SK-N-SH (cell line): Measurements from ENCODE around the gene GUCY1A2. TPM values are rescaled to one million over a fixed set of nuclear protein-coding genes. Genes with fewer than 3 reads are reported as not detected.

Experiments used
- CTCF ChIA-PET: fragments of 300-600, 350-600 bp; formaldehyde crosslinking; extraction: SDS; loops from one replicate; lab custom pipeline; 2021; lab: Yijun Ruan, JAX
- POLR2A ChIA-PET: fragments of 350-600 bp; sonication (Branson Sonifier 250); formaldehyde crosslinking; extraction: SDS; loops from one replicate; lab custom pipeline; 2020; ENCODE audit warnings: antibody characterized with exemption, inconsistent platforms; lab: Yijun Ruan, JAX
- DNase-seq: peaks from one replicate; pipeline ENCODE4 v3.0.0; 2012
- H2AFZ ChIP-seq: fragments of 200-600 bp; sonication (generic); 2 replicates; pipeline ENCODE4 v1.8.1; 2016; ENCODE audit warnings: antibody characterized with exemption, mild to moderate bottlenecking, low read depth
- H3F3A ChIP-seq: fragments of 200-600 bp; sonication (generic); replicated peaks from 2 replicates; pipeline ENCODE3; 2016; ENCODE audit warnings: antibody characterized with exemption, mild to moderate bottlenecking; ENCODE audit not compliant: insufficient read depth
- H3K27ac ChIP-seq, 2 experiments: fragments of 200-500 bp in 1 of 2; fragments of 200-600 bp in 1 of 2; sonication (Bioruptor generic) in 1 of 2; sonication (generic), shearing (Covaris generic) in 1 of 2; 2 replicates each; pipeline versions ENCODE4 v1.5.1 to v1.6.1; 2014 to 2016; ENCODE audit warnings: low read depth in 2 of 2, inconsistent platforms in 1 of 2, low read length in 1 of 2, mild to moderate bottlenecking in 1 of 2, mixed read lengths in 1 of 2
- H3K27me3 ChIP-seq: fragments of 200-600 bp; sonication (generic), shearing (Covaris generic); 2 replicates; pipeline ENCODE4 v1.6.1; 2016; ENCODE audit warnings: mixed run types; ENCODE audit not compliant: insufficient read depth
- H3K36me3 ChIP-seq, 2 experiments: fragments of 200-500 bp in 1 of 2; fragments of 200-600 bp in 1 of 2; sonication (Bioruptor generic) in 1 of 2; sonication (generic) in 1 of 2; replicated peaks in 1 of 2; 2 replicates each; pipeline versions ENCODE3 to v1.5.1; 2014 to 2016; ENCODE audit warnings: low read length in 1 of 2, mild to moderate bottlenecking in 1 of 2; ENCODE audit not compliant: insufficient read depth in 2 of 2, control insufficient read depth in 1 of 2
- H3K4me1 ChIP-seq, 2 experiments: fragments of 200-500 bp in 1 of 2; fragments of 200-600 bp in 1 of 2; sonication (Bioruptor generic) in 1 of 2; sonication (generic), shearing (Covaris generic) in 1 of 2; 2 replicates each; pipeline versions ENCODE4 v1.5.1 to v1.6.1; 2014 to 2016; ENCODE audit warnings: low read depth in 1 of 2, low read length in 1 of 2, mixed run types in 1 of 2; ENCODE audit not compliant: insufficient read depth in 2 of 2, control insufficient read depth in 1 of 2
- H3K4me2 ChIP-seq: fragments of 200-600 bp; sonication (generic), shearing (Covaris generic); 2 replicates; pipeline ENCODE4 v1.6.1; 2017; ENCODE audit warnings: mixed run types
- H3K4me3 ChIP-seq, 2 experiments: fragments of 200-500 bp in 1 of 2; fragments of 200-600 bp in 1 of 2; sonication (Bioruptor generic) in 1 of 2; sonication (generic), shearing (Covaris generic) in 1 of 2; 2 replicates each; pipeline versions ENCODE4 v1.5.1 to v1.8.1; 2014 to 2016; ENCODE audit warnings: low read depth in 2 of 2, inconsistent platforms in 1 of 2, low read length in 1 of 2, mild to moderate bottlenecking in 1 of 2, mixed read lengths in 1 of 2, moderate library complexity in 1 of 2
- H3K79me2 ChIP-seq: fragments of 200-600 bp; sonication (generic); 2 replicates; pipeline ENCODE4 v1.8.1; 2017; ENCODE audit warnings: mild to moderate bottlenecking; ENCODE audit not compliant: insufficient read depth
- H3K9ac ChIP-seq: fragments of 200-600 bp; sonication (generic); 2 replicates; pipeline ENCODE4 v1.6.1; 2017; ENCODE audit warnings: mixed run types
- H3K9me2 ChIP-seq: fragments of 200-600 bp; sonication (generic); 2 replicates; pipeline ENCODE4 v1.6.1; 2017; ENCODE audit warnings: mixed run types
- H3K9me3 ChIP-seq: fragments of 200-600 bp; sonication (generic); 2 replicates; pipeline ENCODE4 v1.6.1; 2017; ENCODE audit warnings: mixed run types, mild to moderate bottlenecking, moderate library complexity
- H4K20me1 ChIP-seq: fragments of 200-600 bp; sonication (generic); 2 replicates; pipeline ENCODE4 v1.6.1; 2017; ENCODE audit warnings: mild to moderate bottlenecking, mixed run types; ENCODE audit not compliant: insufficient read depth
- CHD2 ChIP-seq: fragments of 150-350 bp; IDR thresholded peaks from 2 replicates; pipeline ENCODE4 v1.6.1; 2018; ENCODE audit warnings: low read length; ENCODE audit not compliant: partially characterized antibody
- ELF1 ChIP-seq: IDR thresholded peaks from 2 replicates; pipeline ENCODE4 v1.4.0; 2012
- EZH2phosphoT487 ChIP-seq: fragments of 200-600 bp; sonication (generic); IDR thresholded peaks from 2 replicates; pipeline ENCODE4 v1.6.1; 2017; ENCODE audit warnings: low read depth, mixed run types, mild to moderate bottlenecking, antibody characterized with exemption, moderate library complexity, borderline replicate concordance
- FOSL2 ChIP-seq: IDR thresholded peaks from 2 replicates; pipeline ENCODE4 v1.4.0; 2012; ENCODE audit warnings: low read depth, mild to moderate bottlenecking, moderate library complexity, borderline replicate concordance
- MXI1 ChIP-seq: IDR thresholded peaks from 2 replicates; pipeline ENCODE4 v1.6.1; 2012; ENCODE audit warnings: mild to moderate bottlenecking, low read depth, low read length, improper control_type of control experiment
- REST ChIP-seq: IDR thresholded peaks from 2 replicates; pipeline ENCODE4 v1.6.1; 2012; ENCODE audit warnings: mild to moderate bottlenecking, low read depth, low read length, moderate library complexity
- TCF12 ChIP-seq: IDR thresholded peaks from 2 replicates; pipeline ENCODE4 v1.4.0; 2012
- WGBS: methylation state at CpG from one replicate; pipeline ENCODE4 v1.1.6; 2017; ENCODE audit warnings: low lambda C conversion rate; 5-methylcytosine and 5-hydroxymethylcytosine counted together
- polyA plus RNA-seq, 3 experiments: library from polyadenylated mRNA; depleted of rRNA; stranded (reverse); fragments of >200 nt; gene quantifications; 2 replicates each; pipeline ENCODE4 v1.2.3, GENCODE V29; 2012
- TF ChIP-seq, protein P1 (sequence below): fragments of 150-350 bp; IDR thresholded peaks from 2 replicates; pipeline ENCODE4 v1.6.1; 2017; ENCODE audit warnings: antibody characterized with exemption, low read length, low read depth, borderline replicate concordance
- TF ChIP-seq, protein P2 (sequence below): IDR thresholded peaks from 2 replicates; pipeline ENCODE4; 2012

Gene GUCY1A2
- polyA plus RNA-seq, 1 of the 3 experiments (the other 2 are of a cell fraction) = 0.26 TPM

DNA sequence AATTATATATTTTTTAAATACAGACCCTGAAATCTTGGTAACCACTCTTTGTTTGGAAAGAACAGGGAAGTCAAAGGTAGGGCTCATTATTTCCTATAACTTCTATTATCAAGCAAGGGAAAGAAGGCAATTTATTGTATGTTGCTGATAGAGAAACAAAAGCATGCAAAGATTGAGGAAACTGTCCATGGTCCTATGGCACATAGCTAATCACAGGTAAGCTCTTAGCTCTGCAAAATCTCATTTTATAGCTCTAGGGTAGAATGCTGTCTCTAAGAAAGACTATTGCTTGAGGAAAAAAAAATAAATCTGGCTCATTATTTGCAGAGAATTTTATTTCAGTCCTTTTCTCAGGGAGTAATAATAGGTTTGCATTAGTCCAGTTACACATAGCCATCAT, 7.4 kb upstream of the GUCY1A2 start:
- H3K4me2 ChIP-seq = no peak overlapping the region
- ChIA-PET CTCF (no interaction called here), POLR2A (no interaction called here)

DNA sequence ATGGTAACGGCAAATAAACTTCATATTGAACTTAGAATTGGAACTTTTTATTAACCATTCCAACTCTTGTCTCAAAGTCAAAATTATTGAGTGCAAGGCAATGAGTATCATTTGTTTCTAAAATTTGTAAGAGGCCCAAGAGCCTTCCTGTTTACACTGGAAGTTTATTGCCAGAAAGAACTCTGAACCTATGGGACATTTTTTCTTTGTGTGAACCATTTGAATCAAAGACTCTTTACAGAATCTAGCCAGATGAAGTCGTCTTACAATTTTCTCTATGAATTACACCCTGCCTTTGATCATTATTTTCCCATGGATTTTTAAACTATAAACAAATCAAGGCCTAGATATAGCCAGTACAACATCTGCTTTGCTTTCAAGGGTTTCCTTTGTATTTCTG, 2.3 kb upstream of the GUCY1A2 start:
- DNase-seq = no peak
- Histone ChIP-seq H3K27me3 (no peaks in the 10 kb centered on the region), H3K9ac (no peak overlapping the region), H3K36me3 (no peaks in the 10 kb centered on the region), H3K27ac (no peak overlapping the region), H4K20me1 (no peaks in the 10 kb centered on the region), H3K4me1 (peaks cover 4 to 8% of the 10 kb centered on the region in 2 experiments; a peak in 1 of 4 replicates), H3K4me3 (no peak overlapping the region), H3K4me2 (no peak overlapping the region), H2AFZ (no peak overlapping the region)
- CTCF ChIA-PET = no interaction called here
- TF ChIP-seq, protein P1, sequence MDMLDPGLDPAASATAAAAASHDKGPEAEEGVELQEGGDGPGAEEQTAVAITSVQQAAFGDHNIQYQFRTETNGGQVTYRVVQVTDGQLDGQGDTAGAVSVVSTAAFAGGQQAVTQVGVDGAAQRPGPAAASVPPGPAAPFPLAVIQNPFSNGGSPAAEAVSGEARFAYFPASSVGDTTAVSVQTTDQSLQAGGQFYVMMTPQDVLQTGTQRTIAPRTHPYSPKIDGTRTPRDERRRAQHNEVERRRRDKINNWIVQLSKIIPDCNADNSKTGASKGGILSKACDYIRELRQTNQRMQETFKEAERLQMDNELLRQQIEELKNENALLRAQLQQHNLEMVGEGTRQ = no peak
- no peak for TF ChIP-seq CHD2
- no peak for TF ChIP-seq TCF12
- no peak for TF ChIP-seq MXI1
- TF ChIP-seq FOSL2 = no peak
- TF ChIP-seq, all 33 proteins: peak for 0
- no peaks in the 10 kb centered on the region for H3K9me2 ChIP-seq
- 68% methylated on average over 2 of the region's 2 CpGs for WGBS
- no peaks in the 10 kb centered on the region for H3K9me3 ChIP-seq
- POLR2A ChIA-PET = no interaction called here
- H3F3A ChIP-seq = peaks cover 2% of the 10 kb centered on the region
- H3K79me2 ChIP-seq = no peaks in the 10 kb centered on the region

More for the DNA sequence above, 7.4 kb upstream of the GUCY1A2 start:
- Histone ChIP-seq H3K27ac (no peak overlapping the region), H3K4me3 (no peak overlapping the region), H3K4me1 (no peaks in the 10 kb centered on the region), H3K9me3 (no peaks in the 10 kb centered on the region), H3K9ac (no peak overlapping the region), H3K79me2 (no peaks in the 10 kb centered on the region), H3K36me3 (no peaks in the 10 kb centered on the region), H2AFZ (no peak overlapping the region), H3F3A (no peaks in the 10 kb centered on the region), H3K27me3 (no peaks in the 10 kb centered on the region), H3K9me2 (no peaks in the 10 kb centered on the region), H4K20me1 (no peaks in the 10 kb centered on the region)
- TF ChIP-seq ELF1 (no peak), EZH2phosphoT487 (no peak), REST (peak; percentile 74)
- TF ChIP-seq, protein P2, sequence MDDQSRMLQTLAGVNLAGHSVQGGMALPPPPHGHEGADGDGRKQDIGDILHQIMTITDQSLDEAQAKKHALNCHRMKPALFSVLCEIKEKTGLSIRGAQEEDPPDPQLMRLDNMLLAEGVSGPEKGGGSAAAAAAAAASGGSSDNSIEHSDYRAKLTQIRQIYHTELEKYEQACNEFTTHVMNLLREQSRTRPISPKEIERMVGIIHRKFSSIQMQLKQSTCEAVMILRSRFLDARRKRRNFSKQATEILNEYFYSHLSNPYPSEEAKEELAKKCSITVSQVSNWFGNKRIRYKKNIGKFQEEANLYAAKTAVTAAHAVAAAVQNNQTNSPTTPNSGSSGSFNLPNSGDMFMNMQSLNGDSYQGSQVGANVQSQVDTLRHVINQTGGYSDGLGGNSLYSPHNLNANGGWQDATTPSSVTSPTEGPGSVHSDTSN = no peak
- no peak for DNase-seq
